Activated T-helper 9 cell treated with anti-CD3 and anti-CD28 coated beads, Interleukin-2, amount 50 U/mL, for 16 hours (primary cell): ENCODE data around the gene CRYGS.
"Not testable (repeated sequence)": the region's sequence is repeated elsewhere in the genome, so short reads cannot be mapped to it uniquely, and the experiment has no call there.

ENCODE experiments used
- DNase-seq: peaks from one replicate; pipeline ENCODE4 v3.0.0-alpha.2; 2020; ENCODE audit warnings: low read depth

CRYGS gene

DNA sequence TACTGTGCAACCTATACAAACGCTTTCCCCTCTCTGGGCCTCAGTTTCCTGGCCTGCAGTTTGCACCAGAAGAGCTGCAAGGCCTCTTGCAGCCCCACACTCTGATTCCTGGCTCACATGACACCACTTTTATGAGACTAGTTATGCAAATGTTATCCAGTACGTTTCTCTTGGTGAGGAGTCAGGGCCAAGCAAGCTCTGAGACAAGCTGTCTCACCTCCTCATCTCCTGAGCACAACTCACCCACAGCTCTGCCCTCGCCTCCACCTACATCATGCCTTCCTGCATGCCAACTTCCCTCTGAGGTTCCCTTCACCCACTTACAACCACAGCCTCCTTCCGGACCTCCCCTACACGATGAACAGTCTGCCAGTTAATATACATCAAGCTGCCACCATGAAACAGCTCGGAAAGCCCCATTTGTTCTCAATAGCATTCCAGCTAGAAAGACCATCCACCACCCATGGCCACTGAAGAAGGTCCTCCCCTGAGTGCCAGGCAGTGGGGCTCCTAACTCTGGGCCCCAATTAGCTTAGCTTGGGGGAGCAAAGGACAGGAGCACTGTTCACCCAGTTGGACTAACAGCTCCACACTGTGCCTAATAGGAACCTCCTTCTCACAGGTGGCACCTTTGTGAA, 25.0 kb downstream of the CRYGS start:
- DNase-seq, result peak; percentile 49

GRCh38 chr3:186517218-186517617, 27.0 kb downstream of the CRYGS start:
- no peak for DNase-seq

GRCh38 chr3:186516646-186517045, 27.5 kb downstream of the CRYGS start:
- DNase-seq, result no peak

DNA sequence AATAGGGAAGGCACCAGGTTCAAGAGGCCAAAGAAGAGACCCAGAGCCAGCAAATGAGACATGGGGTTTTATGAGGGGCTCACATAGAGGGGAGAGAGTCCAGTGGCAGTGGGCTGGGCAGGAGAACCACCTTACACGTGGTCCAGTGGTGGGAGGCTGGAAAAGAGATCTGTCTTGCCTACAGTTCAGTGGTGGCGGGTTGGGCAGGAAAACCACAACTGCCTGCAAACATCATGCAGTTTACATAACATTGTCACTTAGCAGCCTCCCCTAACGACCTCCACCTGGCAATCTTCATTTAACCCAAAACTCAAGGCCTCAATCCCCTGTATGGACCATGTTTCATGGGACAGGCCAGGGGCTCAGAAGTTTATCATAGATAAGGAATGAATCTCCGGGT, 29.1 kb downstream of the CRYGS start:
- DNase-seq, result no peak

- DNase-seq, result no peak
Observed at GRCh38 chr3:186514296-186515002, 29.7 kb downstream of the CRYGS start.

DNA sequence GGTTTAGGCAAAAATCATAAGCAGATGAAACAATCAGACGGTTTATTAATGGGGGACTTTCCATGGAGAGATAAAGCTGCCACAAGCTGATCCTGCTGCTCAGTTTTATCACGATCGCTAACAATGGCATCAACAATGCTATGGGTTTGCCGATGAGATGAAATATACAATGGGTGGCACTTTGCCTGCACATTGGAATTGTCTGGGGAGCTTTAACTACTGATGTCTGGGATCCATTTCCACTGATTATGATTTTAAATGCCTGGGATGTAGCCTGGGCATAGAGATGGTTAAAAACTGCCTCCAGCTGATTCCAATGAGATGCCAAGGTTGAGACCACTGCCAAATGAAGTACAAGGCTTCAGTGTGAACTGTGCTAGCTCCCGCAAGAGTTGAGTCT, 30.8 kb downstream of the CRYGS start:
- no peak for DNase-seq

- no peak for DNase-seq
Observed at GRCh38 chr3:186512570-186513302, 31.4 kb downstream of the CRYGS start.

GRCh38 chr3:186511702-186512101, 32.5 kb downstream of the CRYGS start:
- no peak for DNase-seq

GRCh38 chr3:186511245-186511644, 32.9 kb downstream of the CRYGS start:
- no peak for DNase-seq

DNA sequence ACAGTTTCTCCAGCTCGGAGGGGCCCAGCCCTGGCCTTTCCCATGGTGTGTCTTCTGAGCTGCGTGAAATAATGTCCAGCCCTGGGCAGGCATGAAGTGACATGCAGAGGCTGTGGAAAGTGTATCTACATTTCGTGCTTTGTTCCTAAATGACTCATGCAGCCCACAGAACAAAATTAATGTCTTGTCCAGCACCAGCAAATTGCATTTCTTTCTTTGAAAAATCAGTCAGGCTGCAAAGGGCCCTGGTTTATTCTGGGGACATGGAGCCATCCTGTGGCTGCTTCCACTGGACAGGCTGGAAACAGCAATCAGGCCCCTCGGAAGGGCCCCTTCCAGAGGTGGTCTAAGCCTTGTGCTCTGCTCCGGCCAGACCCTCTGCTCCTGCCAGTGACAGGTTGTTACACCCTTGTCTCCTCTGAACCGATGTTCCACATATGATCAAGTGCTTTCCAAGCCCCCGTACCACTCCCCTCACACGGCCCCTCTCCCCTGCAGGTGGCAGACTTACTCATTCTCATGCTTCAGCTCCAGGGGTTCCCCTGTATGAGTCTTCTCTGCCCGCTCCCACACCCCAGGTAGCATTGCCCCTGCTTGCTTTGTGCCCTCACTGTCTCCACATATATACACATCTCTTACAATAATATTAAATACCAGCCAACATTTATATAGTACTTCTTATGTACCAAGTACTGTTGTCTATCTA, 33.7 kb downstream of the CRYGS start:
- DNase-seq, result no peak

DNA sequence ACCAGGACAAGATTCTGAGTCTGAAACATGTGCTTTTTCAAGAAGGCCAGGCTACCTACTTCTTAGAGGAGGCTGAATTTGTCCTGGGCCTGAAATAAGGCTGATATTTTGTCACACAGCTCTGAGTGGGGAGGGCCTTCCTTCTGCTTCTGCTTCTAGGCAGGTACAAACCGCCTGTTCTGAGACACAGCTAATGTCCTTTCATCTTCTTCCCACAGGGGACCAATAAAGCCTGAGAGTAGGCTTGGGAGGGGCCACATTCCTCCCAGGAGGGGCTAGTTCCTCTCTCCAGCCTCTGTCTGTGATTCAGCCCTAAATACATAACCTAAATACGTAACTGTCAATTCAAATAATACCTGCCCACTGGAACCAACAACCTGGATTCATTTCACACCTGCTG, 34.8 kb downstream of the CRYGS start:
- DNase-seq, result no peak

GRCh38 chr3:186506857-186507256, 37.3 kb downstream of the CRYGS start:
- DNase-seq, result no peak

GRCh38 chr3:186506191-186506739, 37.9 kb downstream of the CRYGS start:
- no peak for DNase-seq

- no peak for DNase-seq
Observed at GRCh38 chr3:186502966-186503712, 41.0 kb downstream of the CRYGS start.

GRCh38 chr3:186502138-186502948, 41.8 kb downstream of the CRYGS start:
- DNase-seq, result no peak

GRCh38 chr3:186499949-186500348, 44.2 kb downstream of the CRYGS start:
- not testable (repeated sequence) for DNase-seq

DNA sequence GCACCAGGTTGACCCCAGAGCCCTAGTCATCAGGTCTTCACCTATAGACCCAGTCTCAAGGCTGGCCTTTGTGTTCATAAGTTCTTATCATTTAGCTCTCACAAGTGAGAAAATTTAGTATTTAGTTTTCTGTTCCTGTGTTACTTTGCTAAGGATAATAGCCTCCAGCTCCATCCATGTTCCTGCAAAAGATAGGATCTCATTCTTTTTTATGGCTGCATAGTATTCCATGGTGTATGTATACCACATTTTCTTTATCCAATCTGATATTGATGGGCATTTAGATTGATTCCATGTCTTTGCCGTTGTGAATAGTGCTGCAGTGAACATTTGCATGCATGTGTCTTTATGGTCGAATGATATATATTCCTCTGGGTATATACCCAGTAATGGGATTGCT, 46.2 kb downstream of the CRYGS start:
- DNase-seq, result not testable (repeated sequence)

GRCh38 chr3:186497608-186498007, 46.6 kb downstream of the CRYGS start:
- DNase-seq, result no peak

- DNase-seq, result no peak
Observed at GRCh38 chr3:186496635-186497034, 47.5 kb downstream of the CRYGS start.

DNA sequence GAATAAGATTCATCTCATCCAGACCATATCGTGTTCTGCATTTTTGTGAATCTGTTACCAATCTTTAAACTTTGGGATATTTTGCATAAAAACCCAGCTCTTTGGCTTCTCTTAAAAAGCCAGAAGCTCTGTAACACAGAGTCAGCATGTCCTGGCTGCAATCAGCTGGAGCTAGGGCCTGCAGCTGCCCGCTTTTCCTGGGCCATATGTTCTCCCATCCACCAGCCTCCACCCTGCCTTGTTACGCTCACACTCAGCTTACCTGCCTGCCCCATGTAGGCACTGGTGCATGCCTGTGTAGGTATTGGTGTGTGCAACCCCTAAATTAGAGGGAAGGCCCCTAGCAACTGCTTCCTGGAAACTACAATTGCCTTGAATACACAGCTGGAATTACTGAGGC, 48.2 kb downstream of the CRYGS start:
- DNase-seq, result no peak
